Stimulated activated memory B cell treated with anti-CD40 and anti-IgM and Interleukin-4, amounts not matched to agents 10 μg/mL and 1 μg/mL and 100 μg/mL, for 72 hours (primary cell): ENCODE measurements around the gene SPG7.
A peak's percentile ranks its signal among the peaks of the same experiment; 100 is the strongest.

Source experiments
- ATAC-seq: fragments of 150-1000 bp; cut with Tn5 transposase; 2 replicates; pipeline ENCODE4 v1.10.0; 2021
- H3K27ac Mint-ChIP-seq: one replicate; pipeline ENCODE4 v1.8.0; 2022; ENCODE audit warnings: mild to moderate bottlenecking, mixed read lengths
- H3K27me3 Mint-ChIP-seq: one replicate; pipeline ENCODE4 v1.8.0; 2022; ENCODE audit warnings: mixed read lengths
- H3K36me3 Mint-ChIP-seq: one replicate; pipeline ENCODE4 v1.8.0; 2022; ENCODE audit warnings: mixed read lengths
- H3K4me1 Mint-ChIP-seq: one replicate; pipeline ENCODE4 v1.8.0; 2022; ENCODE audit warnings: mixed read lengths
- H3K4me3 Mint-ChIP-seq: one replicate; pipeline ENCODE4 v1.8.0; 2022; ENCODE audit warnings: mild to moderate bottlenecking, moderate library complexity, mixed read lengths
- H3K9me3 Mint-ChIP-seq: one replicate; pipeline ENCODE4 v1.8.0; 2022; ENCODE audit warnings: mixed read lengths

Gene SPG7

GRCh38 chr16:89596061-89596689, 88.0 kb downstream of the SPG7 start:
- Mint-ChIP-seq H3K4me3 (no peak overlapping the region), H3K4me1 (no peaks in the 10 kb centered on the region), H3K9me3 (no peaks in the 10 kb centered on the region), H3K27ac (no peak overlapping the region), H3K36me3 (no peaks in the 10 kb centered on the region), H3K27me3 (peaks cover 16% of the 10 kb centered on the region)
- no peak for ATAC-seq

- H3K27me3 Mint-ChIP-seq = peaks cover 22% of the 10 kb centered on the region
- peak; percentile 21 for ATAC-seq
Measured at GRCh38 chr16:89596957-89597649, 88.9 kb downstream of the SPG7 start.

GRCh38 chr16:89598199-89598598, 90.0 kb downstream of the SPG7 start:
- H3K27me3 Mint-ChIP-seq = peaks cover 32% of the 10 kb centered on the region
- H3K9me3 Mint-ChIP-seq = no peaks in the 10 kb centered on the region
- H3K36me3 Mint-ChIP-seq = no peaks in the 10 kb centered on the region
- H3K4me3 Mint-ChIP-seq = no peak overlapping the region
- H3K27ac Mint-ChIP-seq = no peak overlapping the region
- peaks cover 13% of the 10 kb centered on the region for H3K4me1 Mint-ChIP-seq
- no peak for ATAC-seq

More at GRCh38 chr16:89596957-89597649, 88.9 kb downstream of the SPG7 start:
- Mint-ChIP-seq H3K4me3 (no peak overlapping the region), H3K27ac (no peak overlapping the region), H3K9me3 (no peaks in the 10 kb centered on the region), H3K4me1 (peaks cover 3% of the 10 kb centered on the region), H3K36me3 (no peaks in the 10 kb centered on the region)

GRCh38 chr16:89599451-89599858, 91.3 kb downstream of the SPG7 start:
- H3K36me3 Mint-ChIP-seq = no peaks in the 10 kb centered on the region
- H3K27me3 Mint-ChIP-seq = peaks cover 33% of the 10 kb centered on the region
- H3K27ac Mint-ChIP-seq = no peak overlapping the region
- H3K9me3 Mint-ChIP-seq = no peaks in the 10 kb centered on the region
- H3K4me1 Mint-ChIP-seq = peaks cover 13% of the 10 kb centered on the region
- peak; percentile 40 for ATAC-seq
- H3K4me3 Mint-ChIP-seq = no peak overlapping the region

GRCh38 chr16:89599902-89600301, 91.7 kb downstream of the SPG7 start:
- peak; percentile 6 for ATAC-seq
- Mint-ChIP-seq H3K36me3 (no peaks in the 10 kb centered on the region), H3K27me3 (peaks cover 33% of the 10 kb centered on the region), H3K4me1 (peaks cover 13% of the 10 kb centered on the region), H3K4me3 (no peak overlapping the region), H3K27ac (no peak overlapping the region), H3K9me3 (no peaks in the 10 kb centered on the region)

- Mint-ChIP-seq H3K27me3 (peaks cover 33% of the 10 kb centered on the region), H3K27ac (no peak overlapping the region), H3K9me3 (no peaks in the 10 kb centered on the region), H3K4me1 (peaks cover 13% of the 10 kb centered on the region), H3K4me3 (no peak overlapping the region), H3K36me3 (no peaks in the 10 kb centered on the region)
- ATAC-seq = peak; percentile 5
Measured at GRCh38 chr16:89600427-89600826, 92.2 kb downstream of the SPG7 start.

DNA sequence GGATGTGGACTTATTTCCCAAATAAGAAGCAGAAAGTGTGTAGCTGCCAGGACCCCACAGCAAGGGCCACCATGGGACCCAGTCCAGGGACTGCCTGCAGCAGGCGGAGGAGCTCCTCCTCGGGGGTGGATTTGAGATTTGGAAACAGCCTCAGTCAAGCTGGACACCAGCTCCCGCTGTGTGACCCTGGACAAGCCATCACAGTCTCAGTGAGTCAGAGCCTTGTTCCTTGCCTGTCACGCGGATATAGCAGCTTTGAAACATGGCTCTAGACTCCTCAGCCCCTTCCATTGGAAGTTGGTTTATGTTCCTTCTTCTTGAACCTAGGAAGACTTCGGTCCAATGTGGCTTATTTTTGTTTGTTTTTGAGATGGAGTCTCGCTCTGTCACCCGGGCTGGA, 92.8 kb downstream of the SPG7 start:
- no peak for ATAC-seq

GRCh38 chr16:89601906-89602272, 93.7 kb downstream of the SPG7 start:
- Mint-ChIP-seq H3K36me3 (no peaks in the 10 kb centered on the region), H3K4me1 (peaks cover 13% of the 10 kb centered on the region), H3K27ac (no peak overlapping the region), H3K4me3 (no peak overlapping the region), H3K27me3 (peaks cover 31% of the 10 kb centered on the region), H3K9me3 (no peaks in the 10 kb centered on the region)
- ATAC-seq = no peak

More for the DNA sequence above, 92.8 kb downstream of the SPG7 start:
- Mint-ChIP-seq H3K4me3 (no peak overlapping the region), H3K27me3 (peaks cover 33% of the 10 kb centered on the region), H3K9me3 (no peaks in the 10 kb centered on the region), H3K27ac (no peak overlapping the region), H3K4me1 (peaks cover 13% of the 10 kb centered on the region), H3K36me3 (no peaks in the 10 kb centered on the region)

DNA sequence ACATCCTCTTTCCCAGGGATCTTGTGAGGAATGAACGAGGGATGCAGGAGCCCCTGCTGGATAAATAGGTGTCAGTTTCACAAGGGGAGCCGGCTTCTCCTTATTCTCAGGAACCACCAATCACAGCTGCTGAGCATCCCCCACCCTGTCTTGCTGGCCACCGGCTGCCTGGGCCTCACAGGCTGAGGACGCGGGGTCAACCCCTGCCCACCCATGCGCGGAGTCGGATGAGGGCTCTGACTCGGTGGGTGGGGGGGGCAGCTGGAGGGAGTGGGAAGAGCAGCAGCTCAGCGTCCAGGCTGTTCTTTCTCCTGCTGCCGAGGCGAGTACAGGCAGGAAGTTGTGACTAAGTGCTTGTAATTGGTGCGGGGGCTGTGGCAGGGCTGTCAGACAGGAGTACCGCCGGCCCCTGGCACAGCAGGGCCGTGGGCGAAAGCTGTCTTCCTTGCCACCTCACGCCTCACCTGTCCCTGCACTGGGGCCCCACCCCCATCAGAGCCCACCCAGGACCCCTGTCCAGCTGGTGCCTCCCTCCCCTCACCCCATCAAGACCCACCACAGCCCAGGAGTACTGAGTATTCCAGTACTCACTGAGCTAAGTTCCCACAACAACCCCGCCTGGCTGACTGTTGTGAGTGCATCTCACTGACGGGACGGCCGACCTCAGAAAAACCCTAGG, 94.2 kb downstream of the SPG7 start:
- ATAC-seq = peak; percentile 64
- peaks cover 13% of the 10 kb centered on the region for H3K4me1 Mint-ChIP-seq
- H3K27me3 Mint-ChIP-seq = peaks cover 26% of the 10 kb centered on the region
- H3K36me3 Mint-ChIP-seq = no peaks in the 10 kb centered on the region
- H3K9me3 Mint-ChIP-seq = no peaks in the 10 kb centered on the region
- no peak overlapping the region for H3K27ac Mint-ChIP-seq
- no peak overlapping the region for H3K4me3 Mint-ChIP-seq

- H3K27me3 Mint-ChIP-seq = peaks cover 25% of the 10 kb centered on the region
- H3K27ac Mint-ChIP-seq = no peak overlapping the region
- ATAC-seq = no peak
- no peaks in the 10 kb centered on the region for H3K9me3 Mint-ChIP-seq
- no peak overlapping the region for H3K4me3 Mint-ChIP-seq
- no peaks in the 10 kb centered on the region for H3K36me3 Mint-ChIP-seq
- peaks cover 13% of the 10 kb centered on the region for H3K4me1 Mint-ChIP-seq
Measured at GRCh38 chr16:89602952-89603590, 94.9 kb downstream of the SPG7 start.

GRCh38 chr16:89604764-89605163, 96.6 kb downstream of the SPG7 start:
- H3K4me1 Mint-ChIP-seq = peaks cover 13% of the 10 kb centered on the region
- no peaks in the 10 kb centered on the region for H3K36me3 Mint-ChIP-seq
- H3K27me3 Mint-ChIP-seq = peaks cover 17% of the 10 kb centered on the region
- no peaks in the 10 kb centered on the region for H3K9me3 Mint-ChIP-seq
- H3K27ac Mint-ChIP-seq = no peak overlapping the region
- ATAC-seq = no peak
- no peak overlapping the region for H3K4me3 Mint-ChIP-seq

- H3K4me1 Mint-ChIP-seq = peaks cover 13% of the 10 kb centered on the region
- H3K9me3 Mint-ChIP-seq = no peaks in the 10 kb centered on the region
- H3K36me3 Mint-ChIP-seq = no peaks in the 10 kb centered on the region
- no peak overlapping the region for H3K27ac Mint-ChIP-seq
- ATAC-seq = no peak
- H3K27me3 Mint-ChIP-seq = peaks cover 17% of the 10 kb centered on the region
- no peak overlapping the region for H3K4me3 Mint-ChIP-seq
Measured at GRCh38 chr16:89605186-89605970, 97.2 kb downstream of the SPG7 start.

DNA sequence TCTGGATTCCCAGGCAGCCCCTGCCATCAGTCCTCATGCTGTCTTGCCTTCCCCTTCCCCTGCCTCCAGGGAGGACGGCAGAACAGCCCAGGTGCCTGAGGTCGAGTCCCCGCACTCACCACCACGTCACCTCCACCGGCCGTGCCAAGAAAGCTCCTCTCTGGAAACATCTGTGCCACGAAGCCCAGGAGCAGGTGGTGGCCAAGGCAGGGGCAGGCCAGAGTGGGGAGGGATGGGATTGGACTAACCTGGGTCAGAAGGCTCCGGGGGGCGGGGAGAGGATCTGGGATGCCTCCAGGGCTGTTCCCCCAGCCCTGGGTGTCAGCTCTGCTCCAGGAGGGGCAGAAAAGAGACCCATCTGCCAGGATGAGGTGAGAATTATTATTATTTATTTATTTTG, 97.8 kb downstream of the SPG7 start:
- H3K9me3 Mint-ChIP-seq = no peaks in the 10 kb centered on the region
- H3K27me3 Mint-ChIP-seq = peaks cover 18% of the 10 kb centered on the region
- H3K27ac Mint-ChIP-seq = no peak overlapping the region
- H3K4me3 Mint-ChIP-seq = no peak overlapping the region
- no peak for ATAC-seq
- no peaks in the 10 kb centered on the region for H3K36me3 Mint-ChIP-seq
- H3K4me1 Mint-ChIP-seq = peaks cover 13% of the 10 kb centered on the region
